ENCODE data around the gene STUM. TPM values are rescaled to one million over a fixed set of nuclear protein-coding genes. Genes with fewer than 3 reads are reported as not detected.

STUM gene
- total and polyA plus RNA-seq, 10 of the 15 experiments (the other 5 are each of a cell fraction or from before 2014, with no cell fraction given): under 0.01 to 0.15 (median 0.09) TPM; not detected in 5

GRCh38 chr1:226629210-226629895 lies 80.8 kb downstream of the STUM start:
- no peak for DNase-seq (ENCODE audit: low read depth, low spot score)
- Histone ChIP-seq H3K4me1 (ENCODE audit: control insufficient read depth, insufficient read depth, low read length) (peaks cover 27% of the 10 kb centered on the region), H3K36me3 (ENCODE audit: control insufficient read depth in 2 of 2, insufficient read depth in 2 of 2, low read length in 1 of 2) (peaks cover 5 to 6% of the 10 kb centered on the region in 2 experiments; a peak in 3 of 4 replicates), H2AFZ (ENCODE audit: control insufficient read depth, low read depth, low read length) (no peak overlapping the region), H3K4me3 (no peak overlapping the region), H3K27me3 (replicated peaks in 1 of 2; ENCODE audit: control insufficient read depth in 2 of 2, insufficient read depth in 2 of 2, low read length in 1 of 2) (no peaks in the 10 kb centered on the region), H3K27ac (ENCODE audit: control insufficient read depth, insufficient read depth) (no peak overlapping the region), H3K79me2 (ENCODE audit: control insufficient read depth, insufficient read depth, low read length) (no peaks in the 10 kb centered on the region), H3K9ac (ENCODE audit: control insufficient read depth, insufficient read depth, low read length) (no peak overlapping the region), H3K9me3 (replicated peaks; ENCODE audit: control insufficient read depth, insufficient read depth, low read length) (no peaks in the 10 kb centered on the region; the same call in 2 of the 3 replicates), H3K4me2 (ENCODE audit: control insufficient read depth, insufficient read depth) (no peak overlapping the region), H4K20me1 (ENCODE audit: control insufficient read depth, insufficient read depth) (no peaks in the 10 kb centered on the region)
- ChIA-PET CTCF (no interaction called here), RAD21 (ENCODE audit: unreplicated experiment) (no interaction called here), POLR2A (no interaction called here), SMC1A (ENCODE audit: uncharacterized antibody, unreplicated experiment) (interaction anchor here (2.8 kb wide), 1 partner anchor 197 kb away, joined by 13 read pairs; no protein-coding TSS in a partner anchor)
- FAIRE-seq: no peak
- no peak for ATAC-seq
- in situ Hi-C loops (cut with MboI): no loop called here
- intact Hi-C loops (cut with micrococcal nuclease; ENCODE audit: unreplicated experiment): no loop called here
- TF ChIP-seq MAX (IDR thresholded peaks at IDR 0.05; ENCODE audit: low read depth, low read length) (no peak), STAT1 (conservative IDR thresholded peaks at IDR 0.05) (no peak), NFIC (IDR thresholded peaks at IDR 0.05; ENCODE audit: low read depth, low read length) (no peak), BMI1 (IDR thresholded peaks at IDR 0.05; ENCODE audit: borderline replicate concordance) (no peak), JUNB (IDR thresholded peaks at IDR 0.05) (no peak), ASH2L (IDR thresholded peaks at IDR 0.05; ENCODE audit: borderline replicate concordance, low read depth) (no peak), NRF1 (conservative IDR thresholded peaks at IDR 0.05; ENCODE audit: low read depth, low read length) (no peak), ZNF207 (IDR thresholded peaks at IDR 0.05; ENCODE audit: borderline replicate concordance) (no peak), RAD21 (IDR thresholded peaks at IDR 0.05; ENCODE audit: insufficient read depth, low read depth, low read length) (no peak), RBBP5 (conservative IDR thresholded peaks at IDR 0.05) (no peak), SMAD5 (IDR thresholded peaks at IDR 0.05; ENCODE audit: low read depth) (no peak), ZZZ3 (IDR thresholded peaks at IDR 0.05; ENCODE audit: control insufficient read depth, insufficient read length, low read depth) (no peak), CEBPB (IDR thresholded peaks at IDR 0.05; ENCODE audit: borderline replicate concordance in 1 of 2, low read depth in 2 of 2, low read length in 2 of 2) (no peak), RFX5 (IDR thresholded peaks at IDR 0.05; ENCODE audit: low read depth, low read length) (no peak), CHD1 (IDR thresholded peaks at IDR 0.05; ENCODE audit: low read depth, low read length) (no peak), EP300 (IDR thresholded peaks at IDR 0.05; ENCODE audit: borderline replicate concordance in 1 of 2, control insufficient read depth in 1 of 2, low read depth in 2 of 2, low read length in 2 of 2) (no peak)
- TF ChIP-seq, protein P1, sequence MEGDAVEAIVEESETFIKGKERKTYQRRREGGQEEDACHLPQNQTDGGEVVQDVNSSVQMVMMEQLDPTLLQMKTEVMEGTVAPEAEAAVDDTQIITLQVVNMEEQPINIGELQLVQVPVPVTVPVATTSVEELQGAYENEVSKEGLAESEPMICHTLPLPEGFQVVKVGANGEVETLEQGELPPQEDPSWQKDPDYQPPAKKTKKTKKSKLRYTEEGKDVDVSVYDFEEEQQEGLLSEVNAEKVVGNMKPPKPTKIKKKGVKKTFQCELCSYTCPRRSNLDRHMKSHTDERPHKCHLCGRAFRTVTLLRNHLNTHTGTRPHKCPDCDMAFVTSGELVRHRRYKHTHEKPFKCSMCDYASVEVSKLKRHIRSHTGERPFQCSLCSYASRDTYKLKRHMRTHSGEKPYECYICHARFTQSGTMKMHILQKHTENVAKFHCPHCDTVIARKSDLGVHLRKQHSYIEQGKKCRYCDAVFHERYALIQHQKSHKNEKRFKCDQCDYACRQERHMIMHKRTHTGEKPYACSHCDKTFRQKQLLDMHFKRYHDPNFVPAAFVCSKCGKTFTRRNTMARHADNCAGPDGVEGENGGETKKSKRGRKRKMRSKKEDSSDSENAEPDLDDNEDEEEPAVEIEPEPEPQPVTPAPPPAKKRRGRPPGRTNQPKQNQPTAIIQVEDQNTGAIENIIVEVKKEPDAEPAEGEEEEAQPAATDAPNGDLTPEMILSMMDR (IDR thresholded peaks at IDR 0.05 in 2 of 3, conservative IDR thresholded peaks at IDR 0.05 in 1 of 3; ENCODE audit: control insufficient read depth in 2 of 3, extremely low read depth in 1 of 3, insufficient read depth in 1 of 3, low read depth in 3 of 3, low read length in 3 of 3): no peak
- 90% methylated on average over 18 of the region's 18 CpGs for WGBS (ENCODE audit: insufficient coverage, insufficient replicate concordance, low lambda C conversion rate, missing lambda C conversion rate)
- no TSS peak for BruUV-seq (replicated peaks)
